GM23338 (cell line): ENCODE data around the gene SLC39A11.

ENCODE experiments used
- CREB1 ChIP-seq: fragments of 250-450 bp; sonication (Bioruptor Pico); IDR thresholded peaks from 2 replicates; pipeline ENCODE4 v1.5.0; 2020; ENCODE audit warnings: low read depth, mild to moderate bottlenecking, moderate library complexity
- EZH2 ChIP-seq: fragments of 200-600 bp; sonication (generic); IDR thresholded peaks from one replicate; pipeline ENCODE4 v1.8.0; 2017; ENCODE audit warnings: antibody characterized with exemption, mild to moderate bottlenecking, low read depth; ENCODE audit not compliant: unreplicated experiment
- EZH2phosphoT487 ChIP-seq: fragments of 200-600 bp; sonication (generic); IDR thresholded peaks from one replicate; pipeline ENCODE4 v1.8.1; 2018; ENCODE audit warnings: antibody characterized with exemption; ENCODE audit not compliant: unreplicated experiment
- JUNB ChIP-seq: IDR thresholded peaks from one replicate; pipeline ENCODE4 v1.6.1; 2016; ENCODE audit warnings: antibody characterized with exemption; ENCODE audit not compliant: unreplicated experiment
- NANOG ChIP-seq: IDR thresholded peaks from 2 replicates; pipeline ENCODE4 v1.6.1; 2016; ENCODE audit warnings: antibody characterized with exemption, borderline replicate concordance
- POLR2AphosphoS5 ChIP-seq: IDR thresholded peaks from 2 replicates; pipeline ENCODE4 v1.6.1; 2016; ENCODE audit warnings: antibody characterized with exemption, low read depth
- STAT1 ChIP-seq: IDR thresholded peaks from one replicate; pipeline ENCODE4 v1.6.1; 2016; ENCODE audit warnings: antibody characterized with exemption; ENCODE audit not compliant: unreplicated experiment
- ZNF114 ChIP-seq: fragments of 250-450 bp; sonication (Bioruptor Pico); IDR thresholded peaks from 2 replicates; pipeline ENCODE4 v1.5.0; 2020; ENCODE audit warnings: mild to moderate bottlenecking, moderate library complexity
- ZNF331 ChIP-seq: fragments of 250-450 bp; sonication (Bioruptor Pico); IDR thresholded peaks from 2 replicates; pipeline ENCODE4 v1.5.0; 2020; ENCODE audit warnings: low read depth, mild to moderate bottlenecking, moderate library complexity
- TF ChIP-seq, protein P1 (sequence below): IDR thresholded peaks from 2 replicates; pipeline ENCODE4 v1.6.1; 2016; ENCODE audit warnings: antibody characterized with exemption
- TF ChIP-seq, protein P2 (sequence below), 2 experiments: fragments of 200-600 bp in 1 of 2; sonication (generic) in 1 of 2; conservative IDR thresholded peaks; 2 replicates each; pipeline versions ENCODE4 v1.5.1 to v1.6.1; 2016 to 2017; ENCODE audit warnings: antibody characterized with exemption in 2 of 2, low read depth in 2 of 2, mild to moderate bottlenecking in 2 of 2, moderate library complexity in 1 of 2
- TF ChIP-seq, protein P3 (sequence below): IDR thresholded peaks from one replicate; pipeline ENCODE4 v1.6.1; 2018; ENCODE audit warnings: antibody characterized with exemption; ENCODE audit not compliant: unreplicated experiment

DNA sequence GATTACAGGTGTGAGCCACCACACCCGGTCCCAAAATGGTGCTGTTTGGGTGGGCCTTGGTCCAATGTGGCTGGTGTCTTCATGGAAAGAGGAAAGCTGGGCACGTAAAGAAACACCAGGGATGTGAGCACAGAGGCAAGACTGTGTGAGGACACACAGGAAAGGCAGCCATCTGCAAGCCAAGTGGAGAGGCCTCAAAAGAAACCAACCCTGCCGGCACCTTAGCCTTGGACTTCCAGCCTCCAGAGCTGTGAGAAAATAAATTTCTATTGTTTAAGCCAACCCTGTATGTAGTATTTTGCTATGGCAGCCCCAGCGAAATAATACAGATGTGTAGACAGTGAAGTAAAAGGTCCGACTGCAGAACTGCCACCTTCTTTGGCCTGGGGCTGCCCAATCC is 68.7 kb downstream of the SLC39A11 start:
- TF ChIP-seq, protein P1, sequence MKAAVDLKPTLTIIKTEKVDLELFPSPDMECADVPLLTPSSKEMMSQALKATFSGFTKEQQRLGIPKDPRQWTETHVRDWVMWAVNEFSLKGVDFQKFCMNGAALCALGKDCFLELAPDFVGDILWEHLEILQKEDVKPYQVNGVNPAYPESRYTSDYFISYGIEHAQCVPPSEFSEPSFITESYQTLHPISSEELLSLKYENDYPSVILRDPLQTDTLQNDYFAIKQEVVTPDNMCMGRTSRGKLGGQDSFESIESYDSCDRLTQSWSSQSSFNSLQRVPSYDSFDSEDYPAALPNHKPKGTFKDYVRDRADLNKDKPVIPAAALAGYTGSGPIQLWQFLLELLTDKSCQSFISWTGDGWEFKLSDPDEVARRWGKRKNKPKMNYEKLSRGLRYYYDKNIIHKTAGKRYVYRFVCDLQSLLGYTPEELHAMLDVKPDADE: no peak
- TF ChIP-seq EZH2: no peak
- TF ChIP-seq, protein P2, sequence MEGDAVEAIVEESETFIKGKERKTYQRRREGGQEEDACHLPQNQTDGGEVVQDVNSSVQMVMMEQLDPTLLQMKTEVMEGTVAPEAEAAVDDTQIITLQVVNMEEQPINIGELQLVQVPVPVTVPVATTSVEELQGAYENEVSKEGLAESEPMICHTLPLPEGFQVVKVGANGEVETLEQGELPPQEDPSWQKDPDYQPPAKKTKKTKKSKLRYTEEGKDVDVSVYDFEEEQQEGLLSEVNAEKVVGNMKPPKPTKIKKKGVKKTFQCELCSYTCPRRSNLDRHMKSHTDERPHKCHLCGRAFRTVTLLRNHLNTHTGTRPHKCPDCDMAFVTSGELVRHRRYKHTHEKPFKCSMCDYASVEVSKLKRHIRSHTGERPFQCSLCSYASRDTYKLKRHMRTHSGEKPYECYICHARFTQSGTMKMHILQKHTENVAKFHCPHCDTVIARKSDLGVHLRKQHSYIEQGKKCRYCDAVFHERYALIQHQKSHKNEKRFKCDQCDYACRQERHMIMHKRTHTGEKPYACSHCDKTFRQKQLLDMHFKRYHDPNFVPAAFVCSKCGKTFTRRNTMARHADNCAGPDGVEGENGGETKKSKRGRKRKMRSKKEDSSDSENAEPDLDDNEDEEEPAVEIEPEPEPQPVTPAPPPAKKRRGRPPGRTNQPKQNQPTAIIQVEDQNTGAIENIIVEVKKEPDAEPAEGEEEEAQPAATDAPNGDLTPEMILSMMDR (conservative IDR thresholded peaks at IDR 0.05; ENCODE audit: low read depth in 2 of 2): no peak
- TF ChIP-seq, protein P3, sequence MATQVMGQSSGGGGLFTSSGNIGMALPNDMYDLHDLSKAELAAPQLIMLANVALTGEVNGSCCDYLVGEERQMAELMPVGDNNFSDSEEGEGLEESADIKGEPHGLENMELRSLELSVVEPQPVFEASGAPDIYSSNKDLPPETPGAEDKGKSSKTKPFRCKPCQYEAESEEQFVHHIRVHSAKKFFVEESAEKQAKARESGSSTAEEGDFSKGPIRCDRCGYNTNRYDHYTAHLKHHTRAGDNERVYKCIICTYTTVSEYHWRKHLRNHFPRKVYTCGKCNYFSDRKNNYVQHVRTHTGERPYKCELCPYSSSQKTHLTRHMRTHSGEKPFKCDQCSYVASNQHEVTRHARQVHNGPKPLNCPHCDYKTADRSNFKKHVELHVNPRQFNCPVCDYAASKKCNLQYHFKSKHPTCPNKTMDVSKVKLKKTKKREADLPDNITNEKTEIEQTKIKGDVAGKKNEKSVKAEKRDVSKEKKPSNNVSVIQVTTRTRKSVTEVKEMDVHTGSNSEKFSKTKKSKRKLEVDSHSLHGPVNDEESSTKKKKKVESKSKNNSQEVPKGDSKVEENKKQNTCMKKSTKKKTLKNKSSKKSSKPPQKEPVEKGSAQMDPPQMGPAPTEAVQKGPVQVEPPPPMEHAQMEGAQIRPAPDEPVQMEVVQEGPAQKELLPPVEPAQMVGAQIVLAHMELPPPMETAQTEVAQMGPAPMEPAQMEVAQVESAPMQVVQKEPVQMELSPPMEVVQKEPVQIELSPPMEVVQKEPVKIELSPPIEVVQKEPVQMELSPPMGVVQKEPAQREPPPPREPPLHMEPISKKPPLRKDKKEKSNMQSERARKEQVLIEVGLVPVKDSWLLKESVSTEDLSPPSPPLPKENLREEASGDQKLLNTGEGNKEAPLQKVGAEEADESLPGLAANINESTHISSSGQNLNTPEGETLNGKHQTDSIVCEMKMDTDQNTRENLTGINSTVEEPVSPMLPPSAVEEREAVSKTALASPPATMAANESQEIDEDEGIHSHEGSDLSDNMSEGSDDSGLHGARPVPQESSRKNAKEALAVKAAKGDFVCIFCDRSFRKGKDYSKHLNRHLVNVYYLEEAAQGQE: no peak
- no peak for TF ChIP-seq POLR2AphosphoS5
- TF ChIP-seq STAT1: no peak
- no peak for TF ChIP-seq CREB1 (CRISPR knock-in tag)
- TF ChIP-seq ZNF114 (CRISPR knock-in tag): no peak
- TF ChIP-seq EZH2phosphoT487: no peak
- no peak for TF ChIP-seq NANOG
- TF ChIP-seq JUNB: no peak
- no peak for TF ChIP-seq ZNF331 (CRISPR knock-in tag)
